NCI-H748 treated with DMSO at 0.1 percent for 48 hours (cell line): ENCODE data around the gene TDRD7.

Experiments
- DNase-seq: peaks from one replicate; lab custom pipeline; 2025; lab: John Stamatoyannopoulos, UW

The TDRD7 gene

DNA sequence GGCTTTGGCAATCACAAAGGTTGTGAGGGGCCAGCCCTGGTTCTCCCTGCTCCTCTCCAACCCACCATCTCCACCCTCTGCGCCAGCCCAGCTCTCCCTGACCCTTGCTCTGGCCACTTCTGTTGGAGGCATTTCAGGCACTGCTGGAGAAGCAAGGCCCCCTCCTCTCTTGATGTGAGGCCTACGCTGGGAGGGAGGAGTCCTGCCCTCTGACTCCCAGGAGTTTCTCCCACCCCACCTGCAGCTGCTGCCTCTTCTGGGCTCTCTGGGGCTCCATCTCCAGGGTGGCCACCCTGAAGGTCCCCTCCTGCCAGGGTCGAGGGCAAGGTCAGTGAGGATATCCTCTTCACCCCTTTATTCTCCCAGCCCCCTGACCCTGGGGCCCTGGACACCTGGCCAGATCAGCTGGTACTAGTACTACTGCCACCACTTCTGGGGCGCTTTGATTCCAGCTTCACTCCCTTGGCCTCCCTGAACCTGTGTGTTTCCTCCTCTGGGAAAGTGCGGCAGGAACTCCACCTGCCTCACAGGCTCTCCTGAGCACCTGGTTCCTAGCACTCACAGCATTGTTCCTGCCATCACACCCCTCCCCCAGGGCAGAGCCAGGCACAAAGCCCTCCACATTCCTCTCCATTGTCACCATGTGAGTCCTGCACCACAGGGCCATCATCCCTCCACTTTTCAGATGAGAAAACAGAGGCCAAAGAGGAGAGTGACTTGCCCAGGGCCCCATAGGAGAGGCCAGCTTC is 23.8 kb upstream of the TDRD7 start:
- no peak for DNase-seq

DNA sequence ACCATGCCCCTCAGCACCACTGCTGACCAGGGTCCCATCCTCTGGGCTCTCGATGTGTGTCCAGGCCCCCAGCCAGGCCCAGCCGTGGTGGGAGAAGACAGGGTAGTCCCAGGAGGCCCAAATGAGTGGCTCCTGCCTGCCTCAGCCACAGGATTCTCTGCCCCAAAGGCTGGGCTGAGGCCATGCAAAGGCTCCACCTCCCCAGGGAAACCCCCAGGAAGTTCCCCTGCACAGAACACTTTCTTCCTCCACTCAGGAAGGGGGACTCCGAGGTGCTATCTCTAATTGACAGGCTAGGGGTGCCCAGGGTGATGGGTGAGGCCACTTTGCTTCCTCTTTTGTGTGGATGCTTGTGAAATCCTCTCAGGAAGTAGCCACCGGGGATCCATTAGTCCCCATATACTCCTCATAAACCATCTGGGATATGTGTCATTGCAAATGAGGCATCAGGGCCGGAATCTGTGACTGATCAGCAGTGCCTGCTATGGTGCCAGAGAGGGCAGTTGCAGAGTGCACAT is 23.1 kb upstream of the TDRD7 start:
- no peak for DNase-seq

DNA sequence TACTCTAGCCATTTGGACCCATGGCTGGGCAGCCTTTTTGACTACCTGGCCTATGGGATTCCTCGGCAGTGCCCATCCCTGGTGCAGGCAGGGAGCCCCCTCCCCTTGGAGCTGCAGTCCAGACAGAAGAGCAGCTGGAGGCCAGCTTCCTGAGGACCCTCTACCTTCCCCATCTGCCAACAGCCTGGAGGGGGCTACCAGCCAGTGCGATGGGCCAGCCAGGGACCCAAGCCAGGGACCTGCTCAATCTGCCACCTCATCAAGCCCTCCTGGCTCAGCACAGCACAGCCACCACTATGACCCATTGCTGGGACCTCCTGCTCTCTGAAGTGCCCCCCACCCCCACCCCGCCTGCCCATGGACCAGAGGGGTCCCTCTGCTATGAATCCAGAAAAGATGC is 22.6 kb upstream of the TDRD7 start:
- no peak for DNase-seq

DNA sequence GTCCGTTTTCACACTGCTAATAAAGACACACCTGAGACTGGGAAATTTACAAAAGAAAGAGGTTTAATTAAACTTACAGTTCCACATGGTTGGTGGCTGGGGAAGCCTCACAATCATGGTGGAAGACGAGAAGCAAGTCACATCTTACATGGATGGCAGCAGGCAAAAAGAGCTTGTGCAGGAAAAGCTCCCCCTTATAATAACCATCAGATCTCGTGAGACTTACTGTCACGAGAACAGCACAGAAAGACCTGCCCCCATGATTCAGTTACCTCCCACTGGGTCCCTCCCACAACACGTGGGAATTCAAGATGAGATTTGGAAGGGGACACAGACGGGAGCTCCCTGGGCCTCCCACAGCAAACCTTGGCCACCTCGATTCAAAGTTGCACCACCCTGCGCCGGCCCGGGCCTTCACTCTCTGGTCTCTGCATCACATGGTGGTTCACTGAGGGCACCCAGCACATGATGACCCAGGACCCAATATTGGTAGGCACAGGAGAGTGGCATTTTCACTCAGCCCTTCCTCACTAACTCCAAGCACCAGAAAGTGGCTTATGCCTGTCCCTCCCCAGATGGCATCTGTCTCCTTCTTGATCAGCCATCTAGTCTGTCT is 21.0 kb upstream of the TDRD7 start:
- DNase-seq, result no peak

DNA sequence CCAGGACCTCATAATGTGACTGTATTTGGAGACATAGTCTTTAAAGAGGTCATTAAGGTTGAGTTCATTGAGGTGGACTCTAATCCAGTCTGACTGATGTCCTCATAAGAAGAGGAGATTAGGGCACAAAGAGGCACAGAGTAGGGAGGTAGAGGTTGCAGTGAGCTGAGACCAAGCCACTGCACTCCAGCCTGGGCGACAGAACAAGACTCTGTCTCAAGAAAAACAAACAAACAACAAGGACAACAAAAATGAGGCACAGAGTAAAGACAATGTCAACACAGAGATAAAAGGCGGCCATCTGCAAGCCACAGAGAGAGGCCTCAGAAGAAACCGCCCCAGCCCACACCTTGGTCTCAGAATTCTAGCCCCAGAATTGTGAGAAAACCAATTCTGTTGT is 17.0 kb upstream of the TDRD7 start:
- no peak for DNase-seq

DNA sequence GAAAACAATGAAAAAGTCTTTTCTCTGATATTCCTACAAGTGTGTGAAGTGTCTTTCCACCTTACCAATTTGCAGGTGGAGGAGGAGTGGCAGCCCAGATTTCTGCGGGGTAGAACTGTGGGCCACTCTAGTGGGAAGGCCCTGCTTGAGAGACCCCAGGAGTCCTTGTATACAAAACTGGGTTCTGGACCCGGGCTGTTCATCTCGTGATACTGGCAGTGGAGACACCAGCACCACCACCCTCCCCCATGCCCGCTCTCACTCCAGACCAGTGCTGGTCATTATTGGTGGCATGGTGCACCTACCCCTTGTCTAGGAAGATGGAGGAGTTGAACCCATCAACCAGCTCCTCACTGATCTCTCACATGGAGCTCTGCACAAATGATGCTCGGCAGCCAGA is 16.2 kb upstream of the TDRD7 start:
- no peak for DNase-seq

- no peak for DNase-seq
Observed at GRCh38 chr9:97396256-97396655, 15.6 kb upstream of the TDRD7 start.

DNA sequence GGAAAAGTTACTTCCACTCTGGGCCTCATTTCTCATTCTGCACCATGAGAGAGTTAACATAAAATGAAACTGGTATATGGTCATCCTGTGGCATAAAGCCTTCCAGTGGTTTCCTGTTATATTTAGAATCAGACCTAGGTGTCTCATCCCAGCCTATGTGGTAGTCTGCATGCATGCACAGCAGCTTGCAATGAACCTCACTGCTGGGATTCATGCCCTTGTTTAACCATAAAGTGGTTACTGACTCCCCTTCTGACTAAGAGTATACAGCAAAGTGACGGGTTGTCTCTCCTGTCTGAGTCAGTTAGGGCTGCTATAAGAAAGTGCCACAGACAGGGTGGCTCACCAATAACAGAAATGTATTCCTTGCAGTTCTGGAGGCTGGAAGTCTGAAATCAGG is 14.7 kb upstream of the TDRD7 start:
- DNase-seq, result no peak

GRCh38 chr9:97398999-97399758 is 12.7 kb upstream of the TDRD7 start:
- DNase-seq, result no peak

DNA sequence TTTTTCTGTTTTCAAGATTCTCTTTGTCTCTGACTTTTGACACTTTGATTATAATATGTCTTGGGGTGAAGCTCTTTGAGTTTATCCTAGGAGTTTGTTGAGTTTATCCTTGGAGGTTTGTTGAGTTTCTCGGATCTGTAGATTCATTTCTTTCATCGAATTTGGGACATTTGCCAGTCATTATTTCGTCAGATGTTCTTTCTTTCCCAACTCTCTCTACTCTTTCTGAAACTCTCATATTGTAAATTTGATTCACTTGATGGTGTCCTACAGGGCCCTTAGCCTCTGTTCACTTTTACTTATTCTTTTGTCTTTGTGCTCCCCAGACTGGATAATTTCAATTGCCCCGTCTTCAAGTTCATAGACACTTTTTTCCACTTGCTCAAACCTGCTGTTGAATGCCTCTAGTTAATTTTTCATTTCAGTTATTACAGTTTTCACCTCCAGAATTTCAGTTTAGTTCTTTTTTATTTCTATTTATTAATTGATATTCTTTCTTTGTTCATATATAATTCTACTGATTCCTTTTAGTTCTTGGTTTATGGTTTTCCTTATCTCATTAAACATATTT is 8.1 kb upstream of the TDRD7 start:
- DNase-seq, result no peak

GRCh38 chr9:97405551-97405950 is 6.3 kb upstream of the TDRD7 start:
- DNase-seq, result no peak

- no peak for DNase-seq
Observed at GRCh38 chr9:97406620-97407177, 5.2 kb upstream of the TDRD7 start.

- DNase-seq, result no peak
Observed at GRCh38 chr9:97408562-97408961, 3.3 kb upstream of the TDRD7 start.

DNA sequence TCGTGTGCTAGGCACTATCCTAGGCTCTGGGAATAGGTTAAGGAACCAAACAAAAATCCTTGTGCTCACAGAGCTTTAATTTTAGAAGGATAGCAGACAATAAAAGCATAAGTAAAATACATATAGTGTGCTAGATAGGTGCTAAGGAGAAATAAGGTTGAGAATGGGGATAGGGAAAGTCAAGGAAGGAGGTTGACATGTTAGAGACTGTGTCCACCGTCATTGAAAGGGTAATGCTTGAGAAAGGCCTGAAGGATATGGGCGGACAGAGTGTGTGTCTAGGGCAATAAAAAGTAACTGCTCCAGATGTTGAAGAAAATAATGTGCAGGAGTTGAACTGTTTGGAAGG is 482 bp upstream of the TDRD7 start:
- no peak for DNase-seq

DNA sequence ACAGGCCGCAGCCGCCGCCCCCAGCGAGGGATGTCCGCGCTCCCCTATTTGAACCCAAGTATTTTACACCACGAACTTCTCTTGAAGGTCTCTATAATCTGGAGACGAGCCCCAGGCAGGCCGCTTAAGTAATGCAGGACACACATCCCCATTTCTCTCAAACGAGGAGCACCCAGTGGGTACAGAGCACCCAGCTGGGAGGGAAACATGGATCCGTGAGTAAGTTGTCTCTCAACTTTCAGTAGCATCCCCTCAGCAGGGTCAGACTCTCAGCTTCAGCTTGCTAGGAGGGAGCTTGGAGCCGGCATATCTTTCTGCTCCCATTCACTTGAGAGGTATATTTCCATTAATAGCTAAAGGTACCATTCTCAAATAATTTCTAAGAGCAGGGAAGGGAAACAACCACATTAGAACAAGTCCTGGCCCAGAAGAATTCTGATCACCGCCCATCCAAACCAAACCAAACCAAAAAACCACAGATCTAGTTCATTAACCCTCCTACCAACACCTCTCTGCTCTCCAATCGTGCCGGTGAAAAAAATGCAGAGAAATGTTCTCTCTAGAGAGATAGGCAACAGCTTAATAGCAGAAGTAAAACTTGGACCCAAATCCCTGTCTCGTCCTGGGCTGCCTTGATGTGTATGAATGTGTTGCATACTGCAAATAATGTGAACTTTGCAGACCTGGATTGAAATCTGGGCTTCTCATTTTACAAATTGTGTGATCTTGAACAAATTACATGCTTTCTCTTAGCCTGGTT is 910 bp downstream of the TDRD7 start:
- DNase-seq, result peak; percentile 16

DNA sequence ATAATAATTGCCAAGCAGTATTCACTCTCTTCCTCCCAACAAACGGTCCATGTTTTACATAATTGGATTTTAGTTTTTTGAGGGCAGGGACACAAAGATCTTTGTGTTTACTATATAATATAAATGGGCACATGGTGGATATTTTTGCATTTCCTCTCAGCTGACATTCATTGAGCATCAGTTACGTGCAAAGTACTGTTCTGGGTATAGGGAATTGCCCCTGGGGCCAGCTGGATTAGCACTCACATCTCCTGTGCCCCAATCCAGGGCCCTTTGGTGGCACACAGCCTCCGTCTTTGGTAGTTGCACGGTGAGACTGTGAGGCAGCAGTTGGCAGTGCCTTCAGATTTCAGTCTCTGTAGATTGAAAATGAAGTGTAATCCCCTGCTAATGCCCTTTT is 1.6 kb downstream of the TDRD7 start:
- no peak for DNase-seq

DNA sequence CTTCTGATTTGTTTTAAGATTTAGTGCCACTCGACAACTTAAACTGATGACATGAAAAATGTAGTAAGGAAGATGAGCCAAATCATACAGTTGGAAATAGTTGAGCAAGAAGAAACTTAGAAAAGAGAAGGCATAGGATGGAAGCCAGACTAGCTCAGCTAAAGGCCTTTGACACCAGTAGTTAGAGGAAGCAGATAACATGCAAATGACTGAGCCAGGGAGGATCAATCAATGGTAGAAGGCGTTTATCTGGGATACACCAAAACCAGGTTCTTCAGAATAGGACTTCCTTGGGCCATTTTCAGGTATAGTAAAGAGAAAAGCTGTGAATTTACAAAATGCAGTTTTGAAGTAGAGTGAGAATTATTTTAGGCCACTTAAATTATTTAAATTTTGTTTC is 3.2 kb downstream of the TDRD7 start:
- no peak for DNase-seq

- no peak for DNase-seq
Observed at GRCh38 chr9:97418880-97419279, 7.0 kb downstream of the TDRD7 start.

- DNase-seq, result no peak
Observed at GRCh38 chr9:97419309-97419867, 7.5 kb downstream of the TDRD7 start.

DNA sequence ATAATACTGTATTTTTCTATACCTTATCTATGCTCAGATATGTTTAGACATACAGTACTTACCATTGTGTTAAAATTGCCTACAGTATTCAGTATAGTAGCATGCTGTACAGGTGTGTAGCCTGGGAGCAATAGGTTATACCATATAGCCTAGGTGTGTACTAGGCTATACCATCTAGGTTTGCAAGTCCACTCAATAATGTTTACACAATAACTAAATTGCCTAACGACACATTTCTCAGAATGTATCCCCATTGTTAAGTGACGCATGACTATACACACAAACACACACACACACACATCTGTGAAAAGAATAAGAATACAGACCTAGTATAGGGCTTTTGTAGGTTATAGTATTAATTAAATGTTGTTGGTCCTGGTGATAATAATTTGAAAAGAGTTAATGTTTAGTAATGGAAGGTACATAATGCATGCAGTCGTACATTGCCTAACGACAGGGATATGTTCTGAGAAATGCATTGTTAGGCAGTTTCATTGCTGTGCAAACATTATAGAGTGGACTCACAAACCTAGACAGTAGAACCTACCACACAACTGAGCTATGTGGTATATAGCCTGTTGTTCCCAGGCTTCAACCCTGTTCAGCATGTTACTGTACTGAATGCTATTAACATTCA is 13.6 kb downstream of the TDRD7 start:
- peak; percentile 71 for DNase-seq

DNA sequence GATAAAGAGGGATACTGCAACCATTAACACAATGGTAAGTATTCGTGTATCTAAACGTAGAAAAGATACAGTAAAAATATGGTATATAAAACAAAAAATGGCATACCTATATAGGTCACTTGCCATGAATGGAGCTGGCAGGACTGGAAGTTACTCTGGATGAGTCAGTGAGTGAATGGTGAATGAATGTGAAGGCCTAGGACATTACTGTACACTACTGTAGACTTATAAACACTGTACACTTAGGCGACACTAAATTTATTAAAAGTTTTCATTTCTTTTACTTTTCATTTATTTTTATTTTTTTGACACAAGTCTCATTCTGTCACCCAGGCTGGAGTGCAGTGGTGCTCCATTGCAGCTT is 14.1 kb downstream of the TDRD7 start:
- no peak for DNase-seq
